GM19467 (cell line): ENCODE measurements around the gene RGS14.
"Not testable (repeated sequence)": the region's sequence is repeated elsewhere in the genome, so short reads cannot be mapped to it uniquely, and the experiment has no call there.

ENCODE experiments used
- ATAC-seq: cut with Tn5 transposase; IDR thresholded peaks from one replicate; pipeline ENCODE4 v1.9.1; 2021; ENCODE audit warnings: mild to moderate bottlenecking, moderate library complexity; ENCODE audit not compliant: unreplicated experiment

Gene RGS14

DNA sequence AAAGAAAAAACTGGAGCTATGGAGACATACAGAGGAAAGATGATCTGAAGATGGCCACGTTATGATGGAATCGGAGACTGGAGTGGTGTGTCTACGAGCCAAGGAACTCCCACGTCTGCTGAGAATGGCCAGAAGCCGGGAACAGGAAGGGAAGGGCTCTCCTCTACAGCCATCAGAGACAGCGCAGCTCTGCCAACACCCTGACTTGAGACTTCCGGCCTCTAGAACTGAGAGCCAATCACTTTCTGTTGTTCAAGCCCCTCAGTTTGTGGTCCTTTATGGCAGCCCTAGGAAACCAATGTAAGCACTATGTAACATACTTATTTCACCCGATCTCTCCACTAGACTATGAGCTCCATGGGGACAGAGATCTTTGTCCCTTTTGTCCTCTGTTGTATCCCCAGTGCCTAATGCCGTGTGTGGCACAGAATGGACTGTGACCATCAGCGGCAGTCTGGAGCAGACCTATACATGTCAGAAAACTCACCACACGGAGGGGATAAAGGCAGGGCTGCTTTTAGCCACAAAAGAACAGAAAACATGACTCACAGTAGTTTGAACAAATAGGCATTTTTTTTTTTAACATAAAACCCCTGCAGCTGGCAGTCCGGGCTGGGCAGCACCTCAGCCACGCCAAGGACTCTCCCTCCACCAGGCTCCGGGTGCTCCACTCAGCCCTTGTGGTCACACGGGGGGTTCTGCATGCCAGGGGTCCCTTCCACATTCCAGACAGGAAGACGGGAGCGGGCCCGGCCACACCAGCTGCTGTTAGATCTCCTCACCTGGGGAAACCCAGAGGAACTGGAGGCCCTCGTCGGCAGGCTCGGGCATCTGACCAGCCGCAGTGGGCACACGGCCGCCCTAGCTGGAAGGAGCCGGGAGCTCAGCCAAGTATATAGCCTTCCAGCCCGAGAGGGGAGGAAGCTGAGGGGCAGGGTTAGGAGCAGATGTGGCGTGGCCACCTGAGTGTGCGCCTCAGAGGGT lies 29.9 kb upstream of the RGS14 start:
- ATAC-seq = no peak

DNA sequence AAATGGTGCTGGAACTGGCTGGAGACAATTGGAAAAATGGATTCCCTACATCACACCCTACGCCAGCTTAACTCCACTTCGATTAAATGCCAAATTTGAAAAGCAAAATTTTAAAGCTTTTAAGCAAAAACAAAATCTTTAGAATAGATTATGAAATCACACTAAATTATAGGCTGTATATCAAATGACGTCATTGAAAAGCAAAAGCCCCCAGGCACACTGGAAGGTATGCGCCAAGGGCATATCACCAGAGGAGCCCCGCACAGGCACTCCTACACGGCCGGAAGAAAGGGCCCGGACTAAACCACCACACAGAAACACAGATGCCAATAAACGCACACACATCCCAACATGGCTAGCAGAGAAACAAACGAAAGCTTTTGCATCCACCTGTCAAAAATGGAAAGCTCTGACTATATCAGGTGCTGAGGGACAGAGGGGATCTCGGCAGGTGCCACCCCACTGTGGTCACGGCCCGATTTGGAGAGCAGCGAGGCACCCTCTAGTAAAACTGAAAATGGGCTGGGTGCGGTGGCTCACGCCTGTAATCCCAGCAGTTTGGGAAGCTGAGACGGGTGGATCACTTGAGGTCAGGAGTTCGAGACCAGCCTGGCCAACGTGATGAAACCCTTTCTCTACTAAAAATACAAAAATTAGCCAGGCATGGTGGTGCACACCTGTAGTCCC lies 29.0 kb upstream of the RGS14 start:
- no peak for ATAC-seq

DNA sequence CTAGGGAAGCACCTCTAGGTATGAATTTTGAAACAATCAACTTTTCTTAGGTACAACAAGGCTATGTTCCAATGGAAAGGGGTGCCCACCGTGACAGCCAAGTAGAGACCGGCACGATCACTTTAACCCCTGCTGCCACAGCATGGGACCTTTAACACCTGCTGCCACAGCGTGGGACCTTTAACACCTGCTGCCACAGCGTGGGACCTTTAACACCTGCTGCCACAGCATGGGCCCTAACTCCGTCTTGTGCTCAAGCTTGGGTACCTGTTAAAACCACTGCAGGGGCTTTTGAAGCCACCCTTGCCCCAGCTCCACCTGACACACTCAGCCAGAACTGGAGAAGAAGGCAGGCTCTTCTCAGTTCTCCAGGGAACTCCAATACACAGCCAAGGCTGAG lies 27.8 kb upstream of the RGS14 start:
- no peak for ATAC-seq

DNA sequence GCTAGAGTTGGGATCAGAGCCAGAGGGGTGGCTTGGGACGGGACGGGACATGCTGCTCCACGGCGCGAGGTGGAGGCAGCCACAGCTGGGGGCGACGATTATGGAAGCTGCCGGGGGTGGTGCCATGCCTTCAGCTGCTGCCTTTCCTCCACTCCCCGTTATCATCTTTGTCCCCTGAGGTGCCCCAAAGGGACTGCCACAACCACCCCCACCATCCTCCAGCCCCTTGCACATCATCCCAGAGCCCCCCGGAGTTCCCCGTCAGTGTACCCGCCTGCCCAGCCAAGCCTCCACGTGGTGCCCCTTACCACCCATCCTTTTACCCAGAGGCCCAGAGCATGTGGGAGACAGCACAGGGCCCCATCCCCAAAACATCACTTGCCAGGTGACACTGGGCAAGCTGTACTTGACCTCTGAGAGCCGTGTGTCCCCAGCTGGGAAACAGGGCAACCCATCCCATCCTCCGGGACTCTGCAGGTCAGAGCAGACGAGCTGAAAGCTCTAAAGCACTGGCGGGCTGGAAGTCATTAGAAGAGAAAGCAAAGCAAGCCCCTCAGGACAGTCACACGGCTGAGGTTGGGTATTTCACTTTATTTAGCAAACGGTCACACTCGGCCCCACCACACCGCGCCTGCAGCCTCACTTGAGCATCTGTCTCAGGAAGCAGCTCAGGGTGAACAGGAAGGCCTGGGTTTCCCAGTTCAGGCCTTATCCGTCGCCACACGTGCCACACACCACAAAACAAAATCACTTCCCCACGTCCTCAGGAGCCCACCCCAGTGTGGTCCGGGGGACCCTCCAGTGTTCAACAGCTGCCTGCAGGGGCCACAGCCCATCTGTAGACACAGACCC lies 26.5 kb upstream of the RGS14 start:
- ATAC-seq = no peak

DNA sequence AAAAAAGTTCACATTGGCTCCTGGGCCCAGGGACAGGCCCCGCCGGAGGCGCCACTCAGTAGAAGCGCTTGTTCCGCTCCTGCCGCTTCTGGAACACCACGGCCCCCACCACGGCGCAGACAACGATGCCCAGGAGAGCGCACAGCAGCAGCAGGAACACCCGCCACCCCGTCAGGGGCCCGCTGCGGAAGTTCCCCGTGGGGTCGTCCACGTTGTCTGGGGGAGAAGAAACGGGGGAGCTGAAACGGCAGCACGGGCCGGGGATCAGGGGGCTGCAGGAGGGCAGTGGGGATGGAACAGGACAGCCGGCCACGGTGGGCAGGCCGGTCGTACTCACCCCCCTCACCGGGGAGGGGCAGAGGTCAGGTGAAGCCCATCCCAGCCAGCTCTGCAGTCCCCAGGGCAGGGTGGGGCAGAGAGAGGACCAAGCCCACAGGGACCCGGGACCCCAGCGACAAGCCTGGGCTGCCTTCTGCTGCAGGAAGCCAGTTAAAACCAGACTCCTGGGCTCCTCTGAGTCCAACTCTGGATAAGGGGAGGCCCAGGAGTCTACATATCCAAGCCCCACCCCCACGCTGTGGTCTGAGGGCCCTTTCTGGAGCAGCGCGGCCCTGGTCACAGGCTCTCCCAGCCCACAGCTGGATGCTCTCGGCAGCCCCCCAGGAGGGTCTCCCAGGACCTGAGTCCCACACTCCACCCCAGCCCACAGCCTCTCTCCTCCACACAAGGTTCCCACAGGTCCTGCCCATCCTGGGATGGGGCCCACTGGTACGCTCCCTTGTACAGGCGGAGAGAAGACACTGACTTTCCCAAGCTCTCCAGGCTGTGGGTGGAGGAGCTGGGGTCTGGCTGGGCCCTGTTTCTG lies 25.5 kb upstream of the RGS14 start:
- ATAC-seq = no peak

DNA sequence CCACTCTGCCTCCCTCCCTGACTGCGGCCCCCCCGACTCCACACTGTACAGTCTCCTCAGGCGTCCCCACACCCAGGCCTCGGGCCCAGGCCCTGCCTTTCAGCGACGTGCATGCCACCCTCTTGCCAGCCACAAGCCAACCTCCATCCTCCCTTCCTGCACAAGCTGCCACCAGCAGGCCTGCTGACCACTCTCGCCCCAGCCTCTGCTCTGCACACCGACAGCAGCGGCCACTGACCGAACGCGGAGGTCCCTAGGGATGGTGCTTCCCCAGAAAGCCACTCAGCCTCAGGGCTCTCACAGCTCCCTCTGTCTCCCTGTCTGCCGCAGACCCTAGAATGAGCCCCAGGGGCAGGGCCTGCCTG lies 24.8 kb upstream of the RGS14 start:
- ATAC-seq = no peak

DNA sequence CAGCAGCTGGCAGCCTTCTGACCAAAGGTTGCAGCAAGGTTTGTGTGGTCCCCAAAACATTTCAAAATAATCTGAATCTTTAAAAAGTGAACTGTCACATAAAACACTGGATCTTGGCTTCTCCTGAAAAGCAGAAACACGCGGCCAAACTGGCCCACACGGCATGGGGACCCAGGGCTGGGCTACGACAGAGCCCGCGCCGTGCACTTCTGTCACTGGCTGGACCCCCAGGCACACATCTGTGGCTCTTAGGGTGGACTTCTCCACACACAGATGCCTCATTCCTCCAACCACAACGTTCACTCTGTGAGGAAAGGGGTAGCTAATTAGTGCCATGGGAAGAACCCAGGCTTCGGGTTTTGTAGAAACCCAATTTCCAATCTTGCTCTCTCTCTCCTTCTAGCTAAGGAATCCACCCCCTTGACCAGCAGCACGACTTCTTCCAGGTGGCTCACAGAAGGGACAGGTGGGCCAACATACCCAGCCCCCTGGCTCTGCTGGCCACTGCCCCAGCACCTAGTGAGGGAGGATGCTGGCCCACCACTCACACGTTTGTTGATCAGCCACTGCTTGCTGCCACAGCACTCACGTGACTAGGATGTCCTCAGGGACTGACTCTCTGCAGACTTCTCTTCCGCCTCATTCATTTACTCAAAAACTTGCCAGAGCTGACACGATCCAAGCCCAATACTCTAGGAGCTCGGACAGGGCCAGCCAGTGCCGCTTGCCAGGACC lies 24.1 kb upstream of the RGS14 start:
- no peak for ATAC-seq

DNA sequence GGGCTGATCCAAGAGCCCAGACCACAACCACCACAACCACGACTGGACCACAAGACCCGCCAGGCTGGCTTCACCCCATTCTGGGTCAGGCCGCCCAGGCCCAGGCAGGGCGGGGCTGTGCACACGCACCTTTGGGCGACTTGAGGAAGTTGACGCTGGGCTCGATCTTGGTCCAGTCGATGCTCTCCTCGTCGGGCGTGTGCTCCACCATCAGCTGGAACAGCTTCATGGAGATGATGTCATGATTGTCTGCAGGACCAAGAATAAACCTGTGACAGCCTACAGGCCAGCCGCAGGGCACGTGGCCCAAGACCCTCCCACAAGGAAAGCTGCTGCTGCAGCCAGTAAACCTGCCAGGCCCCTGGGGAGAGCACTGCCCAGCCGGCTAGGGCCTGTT lies 23.6 kb upstream of the RGS14 start:
- no peak for ATAC-seq

DNA sequence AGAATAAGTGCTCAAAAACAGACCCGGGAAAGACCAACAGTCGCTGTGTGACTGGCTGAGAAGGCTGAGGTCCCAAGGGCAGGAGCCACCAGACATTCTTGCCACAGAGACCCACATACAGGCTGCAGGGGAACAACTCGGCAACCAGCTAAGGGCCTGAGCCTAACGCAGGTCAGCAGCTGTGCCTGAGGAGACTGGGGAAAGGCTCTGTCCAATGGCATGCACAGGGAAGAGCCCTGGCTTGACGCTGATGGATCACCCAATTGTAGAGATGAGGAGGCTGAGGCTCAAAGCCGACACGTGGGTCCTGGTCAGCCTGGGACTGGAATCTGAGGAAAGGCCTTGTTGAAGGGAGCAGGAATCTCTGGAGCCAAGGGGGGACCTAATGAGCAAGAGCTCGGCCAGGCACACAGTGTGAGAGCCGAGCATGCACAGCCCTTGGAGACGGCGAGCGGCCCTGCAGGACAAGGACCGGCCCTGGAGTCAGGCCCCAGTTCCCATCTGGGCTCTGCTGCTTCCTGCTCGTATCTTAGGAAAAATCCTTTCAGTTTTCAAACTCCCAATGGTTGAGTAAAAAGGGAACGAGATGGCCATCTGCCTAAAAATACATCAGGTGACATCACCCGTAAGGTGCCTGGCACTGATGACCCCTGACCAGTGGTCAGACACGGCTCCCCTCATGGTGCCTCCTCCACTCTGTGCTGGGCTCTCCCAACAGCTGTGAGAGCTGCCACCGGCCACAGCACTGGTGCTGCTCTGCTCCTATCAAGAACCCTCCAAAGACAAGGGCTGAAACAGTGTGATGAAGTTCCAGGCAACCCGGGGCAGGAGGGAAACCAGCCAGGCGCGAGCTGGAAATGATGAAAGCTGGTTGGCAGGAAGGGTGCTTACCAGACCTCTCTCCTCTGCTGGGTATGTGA lies 22.7 kb upstream of the RGS14 start:
- ATAC-seq = no peak

DNA sequence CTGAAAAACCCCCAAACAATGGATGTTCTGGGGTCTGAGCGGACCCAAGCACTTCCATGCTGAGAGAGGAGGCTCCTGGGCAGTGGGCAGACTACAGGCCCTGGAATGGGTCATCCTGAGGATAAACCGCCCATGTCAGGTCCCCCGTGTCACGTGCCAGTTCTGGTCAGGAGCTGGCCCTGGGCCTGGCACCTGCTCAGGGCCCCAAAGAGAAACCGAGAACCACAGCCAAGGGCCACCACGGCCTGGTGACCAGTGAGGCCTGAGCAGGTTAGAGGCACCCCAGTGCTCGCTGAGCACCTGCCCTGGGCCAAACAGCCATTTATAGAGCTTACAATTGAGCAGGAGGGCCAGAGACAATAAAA lies 22.0 kb upstream of the RGS14 start:
- no peak for ATAC-seq

DNA sequence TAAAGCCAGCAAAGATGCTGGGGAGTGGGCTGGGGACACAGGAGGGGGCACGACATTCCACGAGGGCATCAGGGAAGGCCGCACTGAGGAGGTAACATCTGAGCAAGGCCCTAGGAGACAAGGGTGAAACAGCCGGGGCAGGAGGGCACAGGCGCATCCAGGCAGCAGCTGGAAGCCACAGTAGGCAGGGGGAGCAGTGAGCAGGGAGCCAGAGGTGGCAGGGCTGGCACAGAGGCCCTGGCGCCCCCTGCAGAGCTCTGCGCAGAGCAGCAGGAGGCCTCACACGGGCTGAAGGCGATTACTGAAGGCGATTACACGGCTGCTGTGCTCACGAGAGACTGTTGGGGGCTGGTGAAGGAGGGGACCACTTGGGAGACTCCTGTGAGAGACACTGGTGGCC lies 21.6 kb upstream of the RGS14 start:
- no peak for ATAC-seq

DNA sequence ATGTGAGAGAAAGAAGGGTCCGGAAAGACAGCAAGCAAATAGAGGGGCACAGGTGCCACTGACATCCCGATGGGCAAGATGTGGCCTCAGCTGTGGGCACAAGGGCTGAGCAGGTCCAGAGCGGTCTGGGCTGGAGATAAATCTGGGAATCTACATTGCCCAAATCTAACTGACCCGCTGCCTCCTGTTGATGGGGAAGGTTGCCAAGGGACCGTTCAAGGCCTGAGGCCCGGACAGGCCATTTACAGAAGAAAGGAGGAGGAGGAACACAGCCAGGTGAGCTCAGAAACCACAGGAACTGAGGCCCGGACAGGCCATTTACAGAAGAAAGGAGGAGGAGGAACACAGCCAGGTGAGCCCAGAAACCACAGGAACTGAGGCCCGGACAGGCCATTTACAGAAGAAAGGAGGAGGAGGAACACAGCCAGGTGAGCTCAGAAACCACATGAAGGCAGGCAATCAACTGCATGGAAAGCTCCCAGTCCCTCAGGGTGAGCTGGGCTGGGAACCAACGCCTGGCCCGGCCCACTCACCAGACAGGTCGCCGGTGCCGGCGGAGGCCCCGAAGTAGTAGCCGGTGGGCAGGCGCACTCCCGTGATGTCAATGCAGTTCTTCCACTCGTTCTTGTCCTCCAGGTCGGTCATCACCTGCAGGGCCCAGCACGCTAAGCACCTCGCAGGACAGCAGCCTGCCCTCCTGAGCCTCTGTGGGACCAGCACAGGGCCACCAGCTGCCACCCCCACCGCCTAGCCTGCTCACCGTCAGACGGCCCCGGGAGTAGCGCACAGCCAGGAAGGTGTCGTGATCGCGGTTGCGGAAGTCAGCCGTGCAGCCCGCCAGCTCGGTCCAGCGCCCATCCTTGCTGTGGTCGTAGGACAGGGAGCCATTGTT lies 20.9 kb upstream of the RGS14 start:
- ATAC-seq = no peak

DNA sequence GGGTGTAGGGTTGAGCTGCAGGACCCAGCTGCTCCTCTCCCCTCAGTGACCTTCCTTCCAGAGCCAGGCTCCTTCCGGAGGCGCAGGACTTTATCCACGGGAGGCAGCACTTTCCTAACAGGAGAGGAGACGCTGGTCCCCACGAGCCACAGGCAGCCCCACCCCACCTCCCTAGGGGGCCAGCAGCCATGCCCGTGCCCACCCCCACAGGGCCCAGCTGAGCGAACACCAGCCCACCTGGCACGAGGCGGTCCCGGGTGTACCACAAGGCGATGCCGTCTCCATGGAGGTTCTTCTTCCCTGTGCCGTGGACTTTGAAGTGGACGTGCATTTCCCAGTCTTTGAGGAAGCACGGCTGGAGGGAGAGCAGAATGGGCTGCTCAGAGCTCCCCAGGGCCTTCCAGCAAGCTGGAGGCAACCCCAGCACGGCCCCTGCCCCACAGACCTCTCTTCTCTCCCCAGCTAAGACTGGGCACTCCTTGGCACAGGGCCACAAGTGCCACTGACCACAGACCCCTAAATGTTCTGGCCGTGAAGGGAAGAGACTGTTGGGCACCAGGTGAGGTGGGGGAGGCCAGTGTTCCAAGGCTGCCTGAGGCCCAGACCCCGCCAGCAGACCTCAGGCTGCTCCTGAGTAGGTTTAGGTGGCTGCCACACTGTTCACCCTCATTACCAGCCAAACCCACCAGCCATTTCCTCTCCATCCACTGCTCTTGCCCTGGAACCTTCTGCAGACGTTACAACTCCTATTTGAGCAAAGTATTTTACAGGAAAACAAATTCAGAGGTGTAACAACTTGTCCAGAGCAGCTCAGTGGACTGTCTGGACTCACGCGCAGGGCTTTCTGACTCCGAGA lies 19.2 kb upstream of the RGS14 start:
- ATAC-seq = no peak

DNA sequence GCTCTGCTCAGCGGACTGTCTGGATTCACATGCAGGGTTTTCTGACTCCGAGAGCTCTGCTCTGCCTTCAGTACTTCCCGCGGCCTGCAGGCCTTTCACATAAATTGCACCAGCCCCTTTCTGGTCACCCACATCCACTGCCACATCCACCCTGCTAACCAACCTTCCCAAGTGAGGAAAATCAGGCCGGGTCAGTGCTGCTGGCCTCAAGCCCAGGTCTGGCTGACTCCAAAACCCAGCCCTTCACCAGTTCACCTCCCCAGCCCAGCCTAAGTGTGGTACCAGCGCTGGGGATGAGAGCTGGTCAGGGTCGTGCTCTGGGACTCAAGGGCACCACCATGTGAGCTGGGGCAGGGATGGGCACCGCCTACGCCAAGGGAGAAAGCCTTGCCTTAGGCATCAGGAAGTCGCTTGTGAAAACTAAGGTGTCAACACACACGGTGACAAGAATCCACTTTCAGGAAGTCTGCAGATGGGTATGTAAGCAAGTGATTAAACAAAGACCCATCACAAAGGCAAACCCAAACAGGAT lies 18.6 kb upstream of the RGS14 start:
- ATAC-seq = no peak

DNA sequence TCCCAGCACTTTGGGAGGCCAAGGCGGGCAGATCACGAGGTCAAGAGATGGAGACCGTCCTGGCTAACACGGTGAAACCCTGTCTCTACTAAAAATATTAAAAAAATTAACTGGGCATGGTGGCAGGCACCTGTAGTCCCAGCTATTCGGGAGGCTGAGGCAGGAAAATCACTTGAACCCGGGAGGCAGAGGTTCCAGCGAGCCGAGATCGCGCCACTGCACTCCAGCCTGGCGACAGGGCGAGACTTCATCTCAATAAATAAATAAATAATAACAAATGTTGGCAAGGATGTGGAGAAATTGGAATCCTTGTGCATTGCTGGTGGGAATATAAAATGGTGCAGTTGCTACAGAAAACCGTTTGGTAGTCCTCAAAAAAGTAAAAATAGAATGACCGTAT lies 14.7 kb upstream of the RGS14 start:
- not testable (repeated sequence) for ATAC-seq

DNA sequence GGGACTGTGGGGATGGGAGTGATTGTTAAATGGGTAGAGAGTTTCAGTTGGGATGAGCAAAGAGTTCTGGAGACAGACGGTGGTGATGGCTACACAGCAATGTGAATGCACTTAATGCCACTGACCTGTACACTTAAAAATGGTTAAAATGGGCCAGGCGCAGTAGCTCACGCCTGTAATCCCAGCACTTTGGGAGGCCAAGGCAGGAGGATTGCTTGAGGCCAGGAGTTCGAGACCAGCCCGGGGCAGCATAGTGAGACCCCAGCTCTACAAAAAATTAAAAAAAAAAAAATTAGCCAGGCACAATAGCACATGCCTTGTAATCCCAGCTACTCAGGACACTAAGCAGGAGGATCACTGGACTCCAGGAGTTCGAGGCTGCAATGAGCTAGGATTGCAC lies 13.9 kb upstream of the RGS14 start:
- ATAC-seq = no peak

DNA sequence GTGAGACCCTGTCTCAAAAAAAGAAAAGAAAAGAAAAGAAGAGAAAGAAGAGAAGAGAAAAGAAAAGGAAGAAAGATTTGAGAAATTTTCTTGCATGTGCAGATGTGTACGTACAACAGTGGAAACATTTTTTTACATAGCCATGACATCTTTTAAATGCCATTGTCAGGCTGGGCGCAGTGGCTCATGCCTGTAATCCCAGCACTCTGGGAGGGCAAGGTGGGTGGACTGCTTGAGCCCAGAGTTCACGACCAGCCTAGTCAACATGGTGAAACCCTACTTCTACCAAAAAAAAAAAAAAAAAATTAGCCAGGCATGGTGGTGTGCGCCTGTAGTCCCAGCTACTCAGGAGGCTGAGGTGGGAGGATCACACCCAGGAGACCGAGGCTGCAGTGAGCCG lies 12.8 kb upstream of the RGS14 start:
- no peak for ATAC-seq
